ENCODE data around the gene MRGPRX1. TPM values are rescaled to one million over a fixed set of nuclear protein-coding genes. Genes with fewer than 3 reads are reported as not detected.
A peak's percentile ranks its signal among the peaks of the same experiment; 100 is the strongest.

MRGPRX1 gene
- total and polyA plus RNA-seq, 9 of the 15 experiments (the other 6 are each of a cell fraction or from before 2014, with no cell fraction given) = not detected

GRCh38 chr11:18972336-18972735 is 33.1 kb upstream of the MRGPRX1 start:
- TF ChIP-seq NRF1 (conservative IDR thresholded peaks at IDR 0.05 in 1 of 2, IDR thresholded peaks at IDR 0.05 in 1 of 2) (peak; percentile 72 to 77), JUN (IDR thresholded peaks at IDR 0.05; ENCODE audit: borderline replicate concordance, low read depth, low read length) (no peak), JUN (CRISPR knock-in tag; IDR thresholded peaks at IDR 0.05; ENCODE audit: borderline replicate concordance) (no peak)
- no TSS peak for BruUV-seq (replicated peaks)
- ChIA-PET POLR2A (no interaction called here), CTCF (ENCODE audit: low intra/inter-chr PET ratio) (no interaction called here)
- H2AFZ ChIP-seq (ENCODE audit: low read depth, low read length) = no peak overlapping the region
- no peaks in the 10 kb centered on the region for H3K36me3 ChIP-seq (ENCODE audit: control insufficient read depth, insufficient read depth, low read length)
- DNase-seq (ENCODE audit: extremely low read depth in 1 of 4, low spot score in 3 of 4) (no peak), FAIRE-seq (no peak), ATAC-seq (no peak)
- no peaks in the 10 kb centered on the region for H3K4me1 ChIP-seq (replicated peaks in 1 of 2; ENCODE audit: control insufficient read depth in 2 of 2, insufficient read depth in 2 of 2, low read length in 2 of 2)
- H3K9me1 ChIP-seq (ENCODE audit: control insufficient read depth, insufficient read depth, low read length) = no peaks in the 10 kb centered on the region
- H3K4me2 ChIP-seq (ENCODE audit: insufficient read depth, low read length) = no peak overlapping the region
- no peaks in the 10 kb centered on the region for H3K9me3 ChIP-seq (replicated peaks; ENCODE audit: control insufficient read depth, insufficient read depth, low read depth, low read length)
- peaks cover 4 to 12% of the 10 kb centered on the region in 2 experiments; a peak in 4 of 5 replicates for H3K27me3 ChIP-seq (ENCODE audit: control insufficient read depth in 2 of 2, insufficient read depth in 2 of 2, low read length in 2 of 2)
- H3K27ac ChIP-seq (ENCODE audit: extremely low read depth, low read depth, low read length) = no peak overlapping the region
- no peak overlapping the region for H3K4me3 ChIP-seq
- no peaks in the 10 kb centered on the region for H3K79me2 ChIP-seq (ENCODE audit: control insufficient read depth, insufficient read depth, low read length)
- no peak overlapping the region for H3K9ac ChIP-seq (ENCODE audit: insufficient read depth in 1 of 2, low read depth in 2 of 2, low read length in 2 of 2)
- WGBS (ENCODE audit: insufficient coverage, low coverage, missing lambda C conversion rate) = 1% methylated on average over 16 of the region's 16 CpGs
- H4K20me1 ChIP-seq (replicated peaks; ENCODE audit: control insufficient read depth, insufficient read depth, low read length) = no peaks in the 10 kb centered on the region; the same call in 1 of the 2 replicates
- intact Hi-C loops (cut with micrococcal nuclease) (no loop called here), in situ Hi-C loops (cut with MboI) (no loop called here)

- no peaks in the 10 kb centered on the region for H3K36me3 ChIP-seq (ENCODE audit: control insufficient read depth, insufficient read depth, low read length)
- CTCF ChIA-PET (ENCODE audit: low intra/inter-chr PET ratio) = no interaction called here
- no peak overlapping the region for H3K4me2 ChIP-seq (ENCODE audit: insufficient read depth, low read length)
- peaks cover 4 to 12% of the 10 kb centered on the region in 2 experiments; a peak in 4 of 5 replicates for H3K27me3 ChIP-seq (ENCODE audit: control insufficient read depth in 2 of 2, insufficient read depth in 2 of 2, low read length in 2 of 2)
- H3K9me1 ChIP-seq (ENCODE audit: control insufficient read depth, insufficient read depth, low read length) = no peaks in the 10 kb centered on the region
- no TSS peak for BruUV-seq (replicated peaks)
- DNase-seq (ENCODE audit: extremely low read depth in 1 of 4, low spot score in 3 of 4) (no peak), FAIRE-seq (no peak), ATAC-seq (no peak)
- in situ Hi-C loops (cut with MboI) = no loop called here
- intact Hi-C loops (cut with micrococcal nuclease) = no loop called here
- no peaks in the 10 kb centered on the region; the same call in 1 of the 2 replicates for H4K20me1 ChIP-seq (replicated peaks; ENCODE audit: control insufficient read depth, insufficient read depth, low read length)
- no peak overlapping the region for H3K4me3 ChIP-seq
- no peak overlapping the region for H3K27ac ChIP-seq (ENCODE audit: extremely low read depth, low read depth, low read length)
- 3% methylated on average over 3 of the region's 3 CpGs for WGBS (ENCODE audit: insufficient coverage, low coverage, missing lambda C conversion rate)
- H3K9ac ChIP-seq (ENCODE audit: insufficient read depth in 1 of 2, low read depth in 2 of 2, low read length in 2 of 2) = no peak overlapping the region
- H2AFZ ChIP-seq (ENCODE audit: low read depth, low read length) = no peak overlapping the region
- H3K9me3 ChIP-seq (replicated peaks; ENCODE audit: control insufficient read depth, insufficient read depth, low read depth, low read length) = no peaks in the 10 kb centered on the region
- no peaks in the 10 kb centered on the region for H3K4me1 ChIP-seq (replicated peaks in 1 of 2; ENCODE audit: control insufficient read depth in 2 of 2, insufficient read depth in 2 of 2, low read length in 2 of 2)
- H3K79me2 ChIP-seq (ENCODE audit: control insufficient read depth, insufficient read depth, low read length) = no peaks in the 10 kb centered on the region
- POLR2A ChIA-PET = no interaction called here
- TF ChIP-seq CCNT2 (IDR thresholded peaks at IDR 0.05; ENCODE audit: borderline replicate concordance, extremely low read depth, insufficient read length, low read depth, low read length) (no peak), THRB (CRISPR knock-in tag; conservative IDR thresholded peaks at IDR 0.05) (no peak), SMC3 (conservative IDR thresholded peaks at IDR 0.05; ENCODE audit: insufficient read depth, low read depth, low read length) (no peak), TRIM25 (IDR thresholded peaks at IDR 0.05; ENCODE audit: borderline replicate concordance) (no peak), ASH1L (IDR thresholded peaks at IDR 0.05; ENCODE audit: borderline replicate concordance, low read depth, partially characterized antibody) (no peak), ZNF77 (CRISPR knock-in tag; IDR thresholded peaks at IDR 0.05) (no peak), MYC (IDR thresholded peaks at IDR 0.05; ENCODE audit: low read depth, low read length) (no peak), MYC (CRISPR knock-in tag; IDR thresholded peaks at IDR 0.05; ENCODE audit: borderline replicate concordance, low read depth) (no peak), POLR2G (IDR thresholded peaks at IDR 0.05; ENCODE audit: low read depth, low read length) (no peak), RBM39 (optimal IDR thresholded peaks at IDR 0.05; ENCODE audit: low read depth, low read length) (no peak), TBL1XR1 (IDR thresholded peaks at IDR 0.05; ENCODE audit: low read length in 2 of 2) (no peak)
These were observed 30.5 kb upstream of the MRGPRX1 start for GRCh38 chr11:18969720-18970119.
